GM21360 (cell line): Measurements from ENCODE around the gene TAOK1.

Source experiments
- ATAC-seq: cut with Tn5 transposase; IDR thresholded peaks from one replicate; pipeline ENCODE4 v1.9.1; 2021; ENCODE audit warnings: mild to moderate bottlenecking, moderate library complexity; ENCODE audit not compliant: unreplicated experiment

The TAOK1 gene

DNA sequence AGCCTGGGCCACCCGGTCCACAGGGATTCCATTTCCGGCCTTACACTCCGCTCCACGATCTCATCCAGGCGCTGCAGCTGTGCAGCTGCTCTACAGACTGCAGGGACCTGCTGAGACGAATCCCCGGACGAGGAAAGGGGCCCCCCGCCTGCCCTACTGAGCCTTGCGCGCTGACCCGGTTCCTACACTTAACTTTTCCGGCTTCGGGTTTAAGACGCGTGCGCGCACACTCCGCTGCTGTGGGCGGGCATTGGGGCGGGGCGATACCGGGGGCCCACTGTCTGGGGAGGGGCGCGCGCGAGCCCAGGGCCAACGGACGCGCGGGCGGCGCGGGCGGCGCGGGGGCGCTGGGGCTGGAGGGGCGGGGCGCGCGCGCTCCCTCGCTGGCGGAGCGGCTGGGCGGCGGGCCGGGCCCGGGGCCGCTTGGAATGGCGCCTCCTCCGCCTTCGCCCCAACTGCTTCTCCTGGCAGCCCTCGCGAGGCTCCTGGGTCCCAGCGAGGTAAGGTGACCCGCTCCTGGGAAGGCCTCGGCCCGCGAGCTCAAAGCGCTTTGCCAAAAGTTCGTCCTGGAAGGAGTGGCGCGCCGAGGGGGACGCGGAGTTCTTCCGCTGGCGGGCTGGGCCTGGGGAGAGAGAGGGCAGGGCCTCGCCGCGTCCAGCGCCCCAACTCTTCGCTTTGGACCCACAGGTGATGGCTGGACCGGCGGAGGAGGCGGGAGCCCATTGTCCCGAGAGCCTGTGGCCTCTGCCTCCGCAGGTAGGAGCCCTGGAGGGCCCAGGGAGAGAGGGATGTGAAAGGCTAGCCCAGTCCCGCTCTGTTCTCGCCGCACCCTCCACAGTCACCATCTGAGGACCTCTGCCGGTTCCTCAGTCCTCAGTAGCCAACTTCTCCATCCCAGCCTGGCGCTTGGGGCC lies 178.4 kb downstream of the TAOK1 start, which contains the start of gene TP53I13:
Gene TP53I13, plus strand, starts transcription at position 371 of the 914 bp plus-strand sequence. Its CDS starts 58 bp downstream, at position 429.
- ATAC-seq: peak; percentile 37

GRCh38 chr17:29569245-29569950 lies 179.2 kb downstream of the TAOK1 start:
- ATAC-seq: no peak

DNA sequence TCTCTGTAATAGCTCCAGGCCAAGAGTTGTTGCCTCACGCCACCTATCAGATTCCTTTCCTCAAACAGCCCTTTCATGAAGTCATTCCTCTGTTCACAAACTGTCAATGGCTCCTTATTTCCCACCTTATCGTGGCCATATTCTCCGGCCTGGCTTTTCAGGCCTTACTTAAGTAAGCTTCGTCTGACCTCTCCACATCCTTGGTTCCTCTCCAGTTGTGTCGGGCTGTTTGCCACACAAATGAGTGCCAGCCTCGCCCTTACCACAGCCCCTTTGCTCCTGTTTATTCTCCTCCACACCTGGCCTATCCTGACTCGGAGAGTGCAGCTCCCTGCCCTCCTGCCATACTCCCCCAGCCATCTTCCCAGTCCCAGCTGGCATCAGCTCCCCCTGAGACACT lies 180.4 kb downstream of the TAOK1 start:
- no peak for ATAC-seq

- ATAC-seq: no peak
Measured at GRCh38 chr17:29571486-29571882, 181.3 kb downstream of the TAOK1 start.

DNA sequence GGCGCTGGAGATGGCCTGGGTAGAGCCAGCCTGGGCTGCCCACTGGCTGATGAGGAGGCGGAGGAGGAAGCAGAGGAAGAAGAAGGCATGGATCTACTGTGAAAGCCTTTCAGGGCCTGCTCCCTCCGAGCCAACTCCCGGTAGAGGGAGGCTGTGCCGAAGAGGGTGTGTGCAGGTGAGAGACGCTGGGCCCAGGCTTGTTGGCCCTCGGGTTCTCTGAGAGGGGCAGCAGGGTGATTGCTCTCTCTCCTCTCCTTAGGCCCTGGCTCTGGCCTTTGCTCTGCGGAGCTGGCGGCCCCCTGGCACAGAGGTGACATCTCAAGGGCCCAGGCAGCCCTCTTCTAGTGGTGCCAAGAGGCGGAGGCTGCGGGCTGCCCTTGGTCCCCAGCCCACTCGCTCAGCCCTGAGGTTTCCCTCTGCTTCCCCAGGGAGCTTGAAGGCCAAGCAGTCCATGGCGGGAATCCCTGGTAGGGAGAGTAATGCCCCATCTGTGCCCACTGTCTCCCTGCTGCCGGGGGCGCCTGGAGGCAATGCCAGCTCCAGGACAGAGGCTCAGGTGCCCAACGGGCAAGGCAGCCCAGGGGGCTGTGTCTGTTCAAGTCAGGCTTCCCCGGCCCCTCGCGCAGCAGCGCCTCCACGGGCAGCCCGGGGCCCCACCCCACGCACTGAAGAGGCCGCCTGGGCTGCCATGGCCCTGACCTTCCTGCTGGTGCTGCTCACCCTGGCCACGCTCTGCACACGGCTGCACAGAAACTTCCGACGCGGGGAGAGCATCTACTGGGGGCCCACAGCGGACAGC lies 181.9 kb downstream of the TAOK1 start:
- no peak for ATAC-seq

DNA sequence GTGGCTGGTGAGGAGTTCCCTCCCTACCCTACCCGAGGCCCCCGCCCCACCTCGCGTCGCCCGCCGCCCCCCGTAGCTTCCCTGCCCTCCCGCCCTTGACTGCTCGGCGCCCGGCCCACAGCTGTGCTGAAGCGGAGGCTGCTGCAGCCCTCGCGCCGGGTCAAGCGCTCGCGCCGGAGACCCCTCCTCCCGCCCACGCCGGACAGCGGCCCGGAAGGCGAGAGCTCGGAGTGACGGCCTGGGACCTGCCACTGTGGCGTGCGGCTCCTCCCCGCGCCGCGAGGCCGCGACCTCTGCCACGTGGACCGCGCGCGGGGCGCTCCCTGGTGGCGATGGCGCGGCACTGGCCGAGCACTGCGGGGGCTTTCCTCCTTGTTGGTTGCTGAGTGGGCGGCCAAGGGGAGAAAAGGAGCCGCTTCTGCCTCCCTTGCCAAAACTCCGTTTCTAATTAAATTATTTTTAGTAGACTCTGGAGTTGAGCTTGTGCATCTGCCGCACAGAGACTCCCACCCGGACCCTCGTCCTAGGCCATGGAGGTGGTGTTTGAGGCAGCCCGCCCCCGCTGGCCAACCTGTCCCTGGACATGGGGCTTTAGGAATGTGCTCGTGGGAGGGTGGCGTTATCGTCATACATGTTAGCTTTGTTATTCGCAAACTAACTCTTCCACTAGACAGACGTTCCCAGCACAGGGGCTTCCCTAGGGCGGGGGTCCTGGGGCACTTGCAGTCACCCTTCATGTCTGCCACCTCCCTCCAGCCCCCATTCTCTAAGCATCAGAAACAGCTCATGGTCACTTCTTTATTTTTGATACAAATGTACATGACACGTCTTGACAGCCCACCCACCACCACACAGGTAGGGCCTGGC lies 182.8 kb downstream of the TAOK1 start:
- no peak for ATAC-seq

- ATAC-seq: no peak
Measured at GRCh38 chr17:29573558-29573869, 183.4 kb downstream of the TAOK1 start.

- ATAC-seq: no peak
Measured at GRCh38 chr17:29573871-29574731, 183.9 kb downstream of the TAOK1 start.

GRCh38 chr17:29574732-29575510 lies 184.8 kb downstream of the TAOK1 start:
- ATAC-seq: no peak

DNA sequence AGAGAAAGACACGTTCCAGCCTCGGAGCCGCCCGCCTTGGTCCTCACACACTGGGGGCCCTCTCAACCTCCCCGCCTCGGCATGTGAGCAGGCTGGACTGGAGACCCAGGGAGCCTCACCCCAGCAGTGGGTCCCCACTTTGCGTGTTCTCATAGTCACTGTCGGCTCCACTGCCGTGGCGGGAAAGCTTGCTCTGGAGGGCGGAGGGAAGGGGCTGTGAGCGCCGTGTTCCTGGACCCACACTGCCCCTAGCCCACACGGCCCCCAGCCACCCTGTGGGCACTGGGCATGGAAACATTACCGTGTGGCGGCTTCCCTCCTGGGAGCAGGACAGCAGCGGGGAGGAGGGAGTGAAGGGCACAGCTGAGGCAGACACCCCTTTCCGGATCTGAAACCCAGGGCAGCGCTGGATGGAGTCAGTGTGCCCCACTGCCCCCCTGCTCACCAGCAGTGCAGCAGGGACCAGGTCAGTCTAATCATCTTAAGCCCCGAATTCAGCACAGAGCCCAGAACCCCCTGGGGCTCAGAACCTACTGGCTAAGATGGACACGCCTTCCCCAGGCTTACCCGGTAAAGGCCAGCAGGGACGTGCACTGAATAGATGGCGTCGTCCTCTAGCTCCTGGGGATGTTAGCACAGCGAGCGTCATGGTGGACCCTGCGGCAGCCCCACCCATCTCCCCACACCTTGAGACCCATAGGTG lies 185.5 kb downstream of the TAOK1 start:
- no peak for ATAC-seq

DNA sequence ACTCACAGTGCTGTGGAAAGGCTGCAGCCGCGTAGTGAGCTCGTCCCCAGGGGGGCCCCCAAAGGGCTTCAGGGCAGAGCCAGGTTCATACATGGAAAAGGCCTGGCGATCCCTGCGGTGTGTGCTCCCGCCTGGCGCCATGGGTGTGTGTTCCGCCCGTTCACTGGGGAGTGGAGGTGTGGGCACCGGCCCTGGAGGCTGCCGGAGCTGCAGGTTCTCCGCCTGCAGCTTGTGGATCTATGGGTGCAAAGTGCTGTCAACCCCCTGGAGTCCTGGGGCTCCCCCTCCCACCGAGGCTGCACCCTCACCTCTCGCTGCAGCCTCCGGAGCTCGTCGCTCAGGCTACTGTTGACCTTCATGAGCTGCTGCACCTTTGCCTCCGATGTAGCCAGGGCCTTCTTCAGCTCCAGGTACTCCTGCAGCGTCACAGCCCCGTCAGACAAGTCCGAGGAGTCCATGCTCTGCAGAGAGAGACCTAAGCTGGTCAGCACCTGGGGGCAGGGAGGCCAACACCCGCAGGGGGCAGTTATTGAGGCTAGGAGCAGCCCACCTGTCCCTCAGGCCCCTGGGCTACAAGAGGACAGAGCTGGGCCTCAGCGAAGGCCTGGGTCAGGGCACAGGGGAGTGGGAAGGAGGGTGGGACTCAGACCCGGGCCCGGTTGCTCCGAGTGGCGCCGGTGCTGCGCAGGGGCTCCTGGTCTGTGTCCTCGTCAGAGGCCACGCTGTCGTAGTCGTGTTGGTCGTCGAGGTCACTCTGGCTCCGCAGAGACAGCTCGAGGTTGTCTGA lies 186.2 kb downstream of the TAOK1 start:
- ATAC-seq: no peak

- no peak for ATAC-seq
Measured at GRCh38 chr17:29577001-29577370, 186.8 kb downstream of the TAOK1 start.

DNA sequence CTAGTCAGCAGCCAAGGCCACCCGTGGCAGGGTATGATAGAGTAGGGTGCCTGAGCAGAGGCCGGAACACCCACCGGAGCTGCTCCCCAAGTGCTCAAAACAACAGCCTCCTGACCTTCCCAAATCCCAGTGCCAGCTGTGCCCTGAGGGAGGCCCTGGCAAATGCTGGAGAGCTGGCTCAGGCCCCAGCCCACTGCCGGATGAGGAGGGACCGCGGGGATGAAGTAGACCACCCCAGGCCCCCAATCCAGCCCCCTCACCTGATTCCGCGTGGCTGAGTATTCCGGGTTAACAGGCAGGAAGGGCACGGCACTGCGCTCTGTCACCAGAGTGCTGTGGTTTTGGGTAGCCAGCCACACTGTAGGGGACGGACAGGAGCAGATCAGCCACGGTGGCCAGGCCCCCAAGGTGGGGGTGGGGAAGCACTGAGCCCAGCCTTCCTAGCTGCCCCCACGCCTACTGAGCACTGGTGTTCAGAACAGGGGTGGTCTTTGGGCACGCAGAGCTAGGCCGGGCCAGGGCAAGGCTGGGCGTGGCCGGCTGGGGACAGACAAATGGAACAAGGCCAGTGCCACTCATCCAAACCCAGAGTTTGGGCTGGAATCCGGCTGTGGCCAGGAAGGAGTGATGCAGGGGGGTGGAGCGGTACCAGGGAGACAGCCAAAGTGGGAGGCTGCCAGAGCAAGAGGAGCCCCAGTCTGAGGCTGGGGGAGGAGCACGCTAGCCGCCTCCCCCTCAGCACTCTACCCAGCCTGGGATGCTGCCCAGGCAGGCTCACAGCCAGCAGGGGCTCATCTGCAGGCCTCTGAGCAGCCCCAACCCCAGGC lies 187.4 kb downstream of the TAOK1 start:
- no peak for ATAC-seq

DNA sequence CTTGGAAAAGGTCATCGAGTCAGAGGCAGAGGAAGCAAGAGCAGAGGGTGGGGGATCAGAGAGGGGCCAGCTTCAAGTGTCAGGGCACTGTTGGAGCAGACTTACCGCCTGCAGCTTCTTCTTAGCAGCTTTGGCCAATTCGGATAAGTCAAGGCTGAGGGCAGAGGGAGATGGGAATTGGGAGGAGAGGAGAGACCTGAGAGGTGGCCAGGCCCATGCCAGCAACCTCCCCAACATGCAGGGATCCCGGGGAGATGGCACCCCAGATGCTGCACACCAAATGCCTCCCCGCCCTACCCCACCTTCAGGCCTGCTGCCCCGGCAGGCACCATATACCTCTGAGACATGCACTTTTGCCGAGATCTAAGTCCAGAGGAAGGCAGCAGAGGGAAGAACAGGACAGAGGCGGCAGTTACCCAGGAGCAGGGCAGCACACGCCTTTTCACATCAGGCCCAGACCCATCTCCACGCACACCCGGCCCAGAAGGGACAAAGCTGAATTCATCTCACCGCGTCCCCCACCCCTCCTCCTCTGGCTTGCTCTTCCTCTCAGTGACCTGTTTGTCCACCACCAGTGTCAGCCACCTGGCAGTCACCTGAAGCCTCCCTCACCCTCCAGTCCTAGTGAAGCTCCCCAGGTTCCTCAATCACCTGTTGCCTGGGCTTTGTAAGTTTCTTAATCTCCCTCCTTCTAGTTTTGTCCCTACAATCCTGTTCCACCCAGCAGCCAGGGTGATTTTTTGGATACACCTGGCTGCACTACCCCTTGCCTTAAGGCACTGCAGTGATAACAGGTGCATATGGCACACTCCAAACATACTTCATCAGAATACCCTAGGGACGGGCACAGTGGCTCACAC lies 188.7 kb downstream of the TAOK1 start:
- no peak for ATAC-seq
